ENCODE measurements around the gene SMIM38.

DNA sequence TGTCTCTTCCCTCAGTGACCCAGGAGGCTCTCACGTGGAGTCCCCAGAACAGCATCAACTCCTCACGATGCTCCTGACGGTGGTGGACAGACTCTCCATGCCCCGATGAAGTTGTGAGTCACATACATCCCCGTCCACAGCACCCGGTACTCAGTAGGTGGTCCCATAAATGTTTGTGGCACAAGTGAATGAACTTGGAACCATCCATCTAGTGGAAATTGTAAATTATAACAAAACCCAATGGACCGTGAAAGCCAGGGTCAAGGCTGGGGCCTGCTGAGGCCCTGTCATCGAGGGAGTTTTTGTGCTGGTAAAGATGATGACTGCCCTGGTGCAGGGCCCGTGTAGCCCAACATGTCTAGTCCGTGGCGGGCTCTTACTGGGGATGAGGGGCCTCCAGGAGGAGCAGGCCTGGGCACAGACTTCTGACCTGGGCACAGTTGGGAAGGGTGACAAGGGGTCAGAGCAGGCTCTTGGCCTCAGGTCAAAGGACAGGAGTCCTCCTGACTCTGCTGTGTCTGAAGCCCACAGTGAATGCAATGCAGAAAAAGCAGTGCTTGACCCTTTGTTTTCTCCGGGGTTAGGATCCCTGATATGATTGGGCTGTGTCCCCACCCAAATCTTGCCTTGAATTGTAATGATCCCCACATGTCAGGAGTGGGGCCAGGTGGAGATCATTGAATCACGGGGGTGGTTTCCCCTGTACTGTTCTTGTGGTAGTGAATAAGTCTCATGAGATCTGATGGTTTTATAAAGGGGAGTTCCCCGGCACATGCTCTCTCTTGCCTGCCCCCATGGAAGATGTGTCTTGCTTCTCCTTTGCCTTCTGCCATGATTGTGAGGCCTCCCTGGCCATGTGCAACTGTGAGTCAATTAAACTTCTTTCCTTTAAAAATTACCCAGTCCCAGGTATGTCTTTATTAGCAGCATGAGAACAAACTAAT is 20.0 kb upstream of the SMIM38 start:
- no peak for TF ChIP-seq POLR2A (IDR thresholded peaks at IDR 0.05)
- TF ChIP-seq, protein P1, sequence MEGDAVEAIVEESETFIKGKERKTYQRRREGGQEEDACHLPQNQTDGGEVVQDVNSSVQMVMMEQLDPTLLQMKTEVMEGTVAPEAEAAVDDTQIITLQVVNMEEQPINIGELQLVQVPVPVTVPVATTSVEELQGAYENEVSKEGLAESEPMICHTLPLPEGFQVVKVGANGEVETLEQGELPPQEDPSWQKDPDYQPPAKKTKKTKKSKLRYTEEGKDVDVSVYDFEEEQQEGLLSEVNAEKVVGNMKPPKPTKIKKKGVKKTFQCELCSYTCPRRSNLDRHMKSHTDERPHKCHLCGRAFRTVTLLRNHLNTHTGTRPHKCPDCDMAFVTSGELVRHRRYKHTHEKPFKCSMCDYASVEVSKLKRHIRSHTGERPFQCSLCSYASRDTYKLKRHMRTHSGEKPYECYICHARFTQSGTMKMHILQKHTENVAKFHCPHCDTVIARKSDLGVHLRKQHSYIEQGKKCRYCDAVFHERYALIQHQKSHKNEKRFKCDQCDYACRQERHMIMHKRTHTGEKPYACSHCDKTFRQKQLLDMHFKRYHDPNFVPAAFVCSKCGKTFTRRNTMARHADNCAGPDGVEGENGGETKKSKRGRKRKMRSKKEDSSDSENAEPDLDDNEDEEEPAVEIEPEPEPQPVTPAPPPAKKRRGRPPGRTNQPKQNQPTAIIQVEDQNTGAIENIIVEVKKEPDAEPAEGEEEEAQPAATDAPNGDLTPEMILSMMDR (IDR thresholded peaks at IDR 0.05): no peak
